OCI-LY1 (cell line): Measurements from ENCODE around the gene GOLGA8M.
"Not testable (repeated sequence)": the region's sequence is repeated elsewhere in the genome, so short reads cannot be mapped to it uniquely, and the experiment has no call there.

Experiments
- H2AFZ ChIP-seq: fragments of 200-600 bp; sonication (generic), shearing (Covaris generic); 2 replicates; pipeline ENCODE4 v1.6.0; 2014; ENCODE audit warnings: antibody characterized with exemption, mild to moderate bottlenecking, low read length
- H3F3A ChIP-seq: fragments of 200-600 bp; sonication (generic), shearing (Covaris generic); 2 replicates; pipeline ENCODE4 v1.6.0; 2014; ENCODE audit warnings: mild to moderate bottlenecking, antibody characterized with exemption, low read length, moderate library complexity; ENCODE audit not compliant: insufficient read depth
- H3K27ac ChIP-seq: fragments of 200-600 bp; sonication (generic); 2 replicates; pipeline ENCODE4 v1.5.1; 2014; ENCODE audit warnings: low read length, mixed run types, mild to moderate bottlenecking, low read depth; ENCODE audit not compliant: poor library complexity, severe bottlenecking
- H3K27me3 ChIP-seq: fragments of 200-600 bp; sonication (generic); 2 replicates; pipeline ENCODE4 v1.6.0; 2014; ENCODE audit warnings: antibody characterized with exemption, mild to moderate bottlenecking, low read length, moderate library complexity; ENCODE audit not compliant: insufficient read depth
- H3K36me3 ChIP-seq: fragments of 200-600 bp; sonication (generic); 2 replicates; pipeline ENCODE4 v1.6.1; 2014; ENCODE audit warnings: mild to moderate bottlenecking, antibody characterized with exemption, low read length, moderate library complexity, mixed read lengths; ENCODE audit not compliant: insufficient read depth
- H3K4me1 ChIP-seq: fragments of 200-600 bp; sonication (generic); 2 replicates; pipeline ENCODE4 v1.5.1; 2014; ENCODE audit warnings: mild to moderate bottlenecking, low read length, moderate library complexity; ENCODE audit not compliant: insufficient read depth, severe bottlenecking
- H3K4me2 ChIP-seq: fragments of 200-600 bp; sonication (generic), shearing (Covaris generic); 2 replicates; pipeline ENCODE4 v1.6.1; 2014; ENCODE audit warnings: low read length
- H3K4me3 ChIP-seq: fragments of 200-600 bp; sonication (generic); 2 replicates; pipeline ENCODE4 v1.5.1; 2014; ENCODE audit warnings: low read length, low read depth, mild to moderate bottlenecking, mixed read lengths; ENCODE audit not compliant: poor library complexity, severe bottlenecking
- H3K79me2 ChIP-seq: fragments of 200-600 bp; shearing (Covaris generic); 2 replicates; pipeline ENCODE4 v1.6.1; 2016; ENCODE audit warnings: mixed run types, low read length, mixed read lengths; ENCODE audit not compliant: insufficient read depth
- H3K9ac ChIP-seq: fragments of 200-600 bp; sonication (generic), shearing (Covaris generic); 2 replicates; pipeline ENCODE4 v1.6.1; 2014; ENCODE audit warnings: mild to moderate bottlenecking, low read length, mixed read lengths
- H3K9me2 ChIP-seq: fragments of 200-600 bp; sonication (generic), shearing (Covaris generic); 2 replicates; pipeline ENCODE4 v1.6.1; 2014; ENCODE audit warnings: low read depth, mild to moderate bottlenecking, low read length, mixed read lengths
- H3K9me3 ChIP-seq: fragments of 200-600 bp; shearing (Covaris generic); 2 replicates; pipeline ENCODE4 v1.6.1; 2014; ENCODE audit warnings: low read length, mixed read lengths
- H4K20me1 ChIP-seq: fragments of 200-600 bp; sonication (generic), shearing (Covaris generic); 2 replicates; pipeline ENCODE4 v1.6.0; 2016; ENCODE audit warnings: mild to moderate bottlenecking, low read length; ENCODE audit not compliant: insufficient read depth
- EZH2 ChIP-seq: fragments of 200-600 bp; sonication (generic), shearing (Covaris generic); IDR thresholded peaks from 2 replicates; pipeline ENCODE4 v1.8.0; 2017; ENCODE audit warnings: borderline replicate concordance, mixed run types, mild to moderate bottlenecking, antibody characterized with exemption, low read length, moderate library complexity, mixed read lengths
- TF ChIP-seq, protein P1 (sequence below): fragments of 200-600 bp; sonication (generic), shearing (Covaris generic); IDR thresholded peaks from 2 replicates; pipeline ENCODE4 v1.5.1; 2017; ENCODE audit warnings: mild to moderate bottlenecking, antibody characterized with exemption, low read length, moderate library complexity, mixed read lengths

The GOLGA8M gene

DNA sequence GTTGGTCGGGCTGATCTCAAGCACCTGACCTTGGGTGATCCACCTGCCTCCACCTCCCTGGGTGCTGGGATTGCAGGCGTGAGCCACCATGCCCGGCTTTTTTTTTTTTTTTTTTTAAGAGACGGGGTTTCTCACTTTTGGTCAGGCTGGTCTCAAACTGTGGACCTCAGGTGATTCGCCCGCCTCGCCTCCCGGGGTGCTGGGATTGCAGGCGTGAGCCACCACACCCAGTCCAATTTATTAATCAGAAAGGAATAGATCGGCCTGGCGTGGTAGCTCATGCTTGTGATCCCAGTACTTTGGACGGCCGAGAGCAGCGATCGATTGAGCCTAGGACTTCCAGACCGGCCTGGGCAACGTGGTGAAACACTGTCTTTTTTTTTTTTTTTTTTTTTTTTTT is 13.9 kb upstream of the GOLGA8M start:
- no peak overlapping the region for H3K27ac ChIP-seq
- no peaks in the 10 kb centered on the region for H3K9me3 ChIP-seq
- no peaks in the 10 kb centered on the region for H3K79me2 ChIP-seq
- TF ChIP-seq EZH2: no peak
- TF ChIP-seq, protein P1, sequence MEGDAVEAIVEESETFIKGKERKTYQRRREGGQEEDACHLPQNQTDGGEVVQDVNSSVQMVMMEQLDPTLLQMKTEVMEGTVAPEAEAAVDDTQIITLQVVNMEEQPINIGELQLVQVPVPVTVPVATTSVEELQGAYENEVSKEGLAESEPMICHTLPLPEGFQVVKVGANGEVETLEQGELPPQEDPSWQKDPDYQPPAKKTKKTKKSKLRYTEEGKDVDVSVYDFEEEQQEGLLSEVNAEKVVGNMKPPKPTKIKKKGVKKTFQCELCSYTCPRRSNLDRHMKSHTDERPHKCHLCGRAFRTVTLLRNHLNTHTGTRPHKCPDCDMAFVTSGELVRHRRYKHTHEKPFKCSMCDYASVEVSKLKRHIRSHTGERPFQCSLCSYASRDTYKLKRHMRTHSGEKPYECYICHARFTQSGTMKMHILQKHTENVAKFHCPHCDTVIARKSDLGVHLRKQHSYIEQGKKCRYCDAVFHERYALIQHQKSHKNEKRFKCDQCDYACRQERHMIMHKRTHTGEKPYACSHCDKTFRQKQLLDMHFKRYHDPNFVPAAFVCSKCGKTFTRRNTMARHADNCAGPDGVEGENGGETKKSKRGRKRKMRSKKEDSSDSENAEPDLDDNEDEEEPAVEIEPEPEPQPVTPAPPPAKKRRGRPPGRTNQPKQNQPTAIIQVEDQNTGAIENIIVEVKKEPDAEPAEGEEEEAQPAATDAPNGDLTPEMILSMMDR: no peak
- no peaks in the 10 kb centered on the region for H4K20me1 ChIP-seq
- no peaks in the 10 kb centered on the region for H3F3A ChIP-seq
- H2AFZ ChIP-seq: no peak overlapping the region
- H3K4me3 ChIP-seq: no peak overlapping the region
- no peaks in the 10 kb centered on the region for H3K9me2 ChIP-seq
- H3K9ac ChIP-seq: no peak overlapping the region
- no peaks in the 10 kb centered on the region for H3K27me3 ChIP-seq
- no peak overlapping the region for H3K4me2 ChIP-seq
- H3K36me3 ChIP-seq: no peaks in the 10 kb centered on the region
- H3K4me1 ChIP-seq: peaks cover 16% of the 10 kb centered on the region

DNA sequence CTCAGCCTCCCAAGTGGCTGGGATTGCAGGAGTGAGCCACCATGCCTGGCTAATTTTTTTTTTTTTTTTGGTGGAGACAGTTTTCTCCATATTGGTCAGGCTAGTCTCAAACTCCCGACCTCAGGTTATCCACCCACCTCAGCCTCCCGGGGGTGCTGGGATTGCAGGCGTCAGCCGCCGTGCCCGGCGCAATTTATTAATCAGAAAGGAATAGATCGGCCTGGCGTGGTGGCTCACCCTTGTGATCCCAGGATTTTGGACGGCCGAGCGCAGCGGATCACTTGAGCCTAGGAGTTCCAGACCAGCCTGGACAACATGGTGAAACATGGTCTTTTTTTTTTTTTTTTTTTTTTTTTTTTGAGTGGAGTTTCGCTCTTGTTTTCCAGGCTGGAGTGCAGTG is 13.3 kb upstream of the GOLGA8M start:
- no peaks in the 10 kb centered on the region for H3K79me2 ChIP-seq
- no peak overlapping the region for H2AFZ ChIP-seq
- H4K20me1 ChIP-seq: no peaks in the 10 kb centered on the region
- TF ChIP-seq, protein P1: no peak
- TF ChIP-seq EZH2: no peak
- no peaks in the 10 kb centered on the region for H3K36me3 ChIP-seq
- no peaks in the 10 kb centered on the region for H3K9me2 ChIP-seq
- peaks cover 16% of the 10 kb centered on the region for H3K4me1 ChIP-seq
- no peak overlapping the region for H3K4me3 ChIP-seq
- H3K27me3 ChIP-seq: no peaks in the 10 kb centered on the region
- H3F3A ChIP-seq: no peaks in the 10 kb centered on the region
- no peaks in the 10 kb centered on the region for H3K9me3 ChIP-seq
- no peak overlapping the region for H3K4me2 ChIP-seq
- H3K27ac ChIP-seq: no peak overlapping the region
- H3K9ac ChIP-seq: no peak overlapping the region

DNA sequence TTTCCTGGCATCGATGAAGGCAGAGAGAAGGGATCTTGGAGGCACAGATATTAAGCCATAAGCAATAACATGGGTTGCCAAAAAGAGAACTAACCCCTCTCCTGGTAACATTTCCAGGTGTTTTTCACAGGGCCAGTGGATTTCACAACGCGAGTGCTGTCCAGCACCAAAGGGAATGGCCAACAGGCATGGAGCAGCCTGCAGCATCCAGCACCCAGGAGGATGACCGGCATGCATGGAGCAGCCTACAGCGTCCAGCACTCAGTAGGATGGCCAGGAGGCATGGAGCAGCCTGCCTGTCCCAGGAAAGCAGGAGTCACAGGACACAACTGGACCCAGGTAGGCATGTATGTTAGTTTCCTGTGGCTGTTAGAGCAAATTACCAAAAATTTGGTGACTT is 11.8 kb upstream of the GOLGA8M start:
- not testable (repeated sequence) for H4K20me1 ChIP-seq, H3K9me2 ChIP-seq, H3K9me3 ChIP-seq, H3K79me2 ChIP-seq, H3K4me3 ChIP-seq, H3K27me3 ChIP-seq, H3K4me2 ChIP-seq, H3K9ac ChIP-seq, H3K27ac ChIP-seq, H2AFZ ChIP-seq, H3F3A ChIP-seq, H3K36me3 ChIP-seq
- H3K4me1 ChIP-seq: peaks cover 16% of the 10 kb centered on the region

DNA sequence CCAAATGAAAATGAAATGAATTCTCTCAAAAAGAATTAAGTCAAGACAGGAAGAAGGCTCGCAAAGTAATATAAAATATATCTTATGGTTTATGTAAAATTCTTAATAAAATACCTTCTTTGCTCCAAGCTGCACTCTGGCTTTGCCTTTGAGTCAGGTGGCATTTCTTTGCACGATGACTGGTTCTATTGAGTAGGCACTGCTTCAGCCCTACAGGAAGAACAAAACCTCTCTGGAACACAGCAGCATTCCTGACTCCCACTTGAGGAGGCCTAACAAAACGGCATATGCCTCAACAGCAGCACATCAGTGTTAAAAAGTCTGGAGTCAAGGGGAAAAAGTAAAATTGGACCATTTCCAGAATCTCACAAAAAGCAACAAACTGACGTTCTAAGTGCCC is 7.4 kb upstream of the GOLGA8M start:
- H3K27ac ChIP-seq, H3F3A ChIP-seq, H2AFZ ChIP-seq, H3K79me2 ChIP-seq, H4K20me1 ChIP-seq, H3K4me2 ChIP-seq, H3K36me3 ChIP-seq, H3K9me2 ChIP-seq, H3K9me3 ChIP-seq, H3K27me3 ChIP-seq, H3K9ac ChIP-seq, H3K4me1 ChIP-seq, H3K4me3 ChIP-seq: not testable (repeated sequence)

DNA sequence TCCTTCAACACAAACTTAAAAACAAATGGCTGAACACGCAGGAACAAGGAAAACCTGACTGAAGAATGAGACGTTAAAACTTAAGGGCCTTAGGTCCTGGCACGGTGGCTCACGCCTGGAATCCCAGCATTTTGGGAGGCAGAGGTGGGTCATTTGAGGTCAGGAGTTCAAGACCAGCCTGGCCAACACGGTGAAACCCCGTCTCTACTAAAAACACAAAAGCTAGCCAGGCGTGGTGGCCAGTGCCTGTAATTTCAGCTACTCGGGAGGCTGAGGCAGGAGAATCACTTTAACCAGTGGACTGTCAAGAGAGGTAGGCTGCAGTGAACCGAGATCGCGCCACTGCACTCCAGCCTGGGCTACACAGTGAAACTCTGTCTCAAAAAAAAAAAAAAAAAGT is 6.4 kb upstream of the GOLGA8M start:
- not testable (repeated sequence) for H3F3A ChIP-seq, H3K36me3 ChIP-seq, H3K4me2 ChIP-seq, H4K20me1 ChIP-seq, H3K27ac ChIP-seq, H3K9ac ChIP-seq, H3K4me3 ChIP-seq, H3K4me1 ChIP-seq, H3K9me2 ChIP-seq, H3K79me2 ChIP-seq, H3K27me3 ChIP-seq, H3K9me3 ChIP-seq, H2AFZ ChIP-seq

DNA sequence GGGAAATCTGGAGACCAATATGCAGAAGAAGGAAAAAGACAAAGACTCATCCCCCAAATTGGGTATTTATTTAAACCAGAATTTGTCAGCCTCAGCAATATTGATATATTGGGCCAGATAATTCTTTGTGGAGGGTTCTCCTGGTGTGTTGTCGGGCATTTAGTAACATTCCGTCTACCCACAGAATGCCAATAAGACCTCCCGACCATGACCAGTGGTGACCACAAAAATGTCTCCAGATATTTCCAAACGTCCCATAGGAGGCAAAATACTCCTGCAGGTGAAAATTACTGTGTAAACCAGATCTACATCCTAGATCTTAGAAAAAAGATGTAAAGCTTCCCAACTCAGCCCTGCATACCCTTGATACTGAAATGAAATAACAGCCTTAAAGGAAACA is 2.0 kb upstream of the GOLGA8M start:
- not testable (repeated sequence) for H3K27me3 ChIP-seq, H3K4me1 ChIP-seq, H3K4me2 ChIP-seq, H4K20me1 ChIP-seq, H3F3A ChIP-seq, H3K9ac ChIP-seq, H3K27ac ChIP-seq, H3K9me3 ChIP-seq, H3K36me3 ChIP-seq, H3K9me2 ChIP-seq, H3K79me2 ChIP-seq, H2AFZ ChIP-seq, H3K4me3 ChIP-seq
